OCI-LY7 (cell line): ENCODE results near the gene MICAL3.

ENCODE experiments used
- EZH2phosphoT487 ChIP-seq: fragments of 200-600 bp; sonication (generic); IDR thresholded peaks from 2 replicates; pipeline ENCODE4 v1.6.1; 2018; ENCODE audit warnings: low read depth, borderline replicate concordance, mild to moderate bottlenecking, mixed run types, antibody characterized with exemption, low read length, moderate library complexity, mixed read lengths
- TF ChIP-seq, protein P1 (sequence below): fragments of 200-600 bp; sonication (generic); conservative IDR thresholded peaks from 2 replicates; pipeline ENCODE4 v1.5.1; 2014; ENCODE audit warnings: mild to moderate bottlenecking, antibody characterized with exemption, low read length, moderate library complexity, mixed read lengths

DNA sequence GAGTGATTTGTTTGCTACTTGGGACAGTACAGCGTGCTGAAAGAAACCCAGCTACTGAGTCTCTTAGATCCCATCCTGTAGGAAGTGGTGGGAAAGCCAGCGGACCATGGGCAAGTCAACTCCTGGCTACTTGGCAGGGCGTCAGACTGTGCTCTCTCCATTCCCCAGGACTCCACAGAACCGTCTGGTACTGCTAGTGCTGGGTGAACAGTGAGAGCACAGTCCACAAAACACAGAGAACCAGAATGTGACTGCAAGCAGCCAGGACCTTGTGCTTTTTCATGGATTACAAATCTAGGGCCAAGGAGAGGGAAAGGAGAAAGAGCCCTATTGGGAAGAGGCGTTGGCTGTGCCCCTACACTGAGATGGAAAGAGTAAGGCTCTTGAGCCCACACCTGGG, 260.3 kb downstream of the MICAL3 start:
- TF ChIP-seq, protein P1, sequence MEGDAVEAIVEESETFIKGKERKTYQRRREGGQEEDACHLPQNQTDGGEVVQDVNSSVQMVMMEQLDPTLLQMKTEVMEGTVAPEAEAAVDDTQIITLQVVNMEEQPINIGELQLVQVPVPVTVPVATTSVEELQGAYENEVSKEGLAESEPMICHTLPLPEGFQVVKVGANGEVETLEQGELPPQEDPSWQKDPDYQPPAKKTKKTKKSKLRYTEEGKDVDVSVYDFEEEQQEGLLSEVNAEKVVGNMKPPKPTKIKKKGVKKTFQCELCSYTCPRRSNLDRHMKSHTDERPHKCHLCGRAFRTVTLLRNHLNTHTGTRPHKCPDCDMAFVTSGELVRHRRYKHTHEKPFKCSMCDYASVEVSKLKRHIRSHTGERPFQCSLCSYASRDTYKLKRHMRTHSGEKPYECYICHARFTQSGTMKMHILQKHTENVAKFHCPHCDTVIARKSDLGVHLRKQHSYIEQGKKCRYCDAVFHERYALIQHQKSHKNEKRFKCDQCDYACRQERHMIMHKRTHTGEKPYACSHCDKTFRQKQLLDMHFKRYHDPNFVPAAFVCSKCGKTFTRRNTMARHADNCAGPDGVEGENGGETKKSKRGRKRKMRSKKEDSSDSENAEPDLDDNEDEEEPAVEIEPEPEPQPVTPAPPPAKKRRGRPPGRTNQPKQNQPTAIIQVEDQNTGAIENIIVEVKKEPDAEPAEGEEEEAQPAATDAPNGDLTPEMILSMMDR, result no peak
- TF ChIP-seq EZH2phosphoT487, result no peak
